ENCODE data around the gene RYR1.

DNA sequence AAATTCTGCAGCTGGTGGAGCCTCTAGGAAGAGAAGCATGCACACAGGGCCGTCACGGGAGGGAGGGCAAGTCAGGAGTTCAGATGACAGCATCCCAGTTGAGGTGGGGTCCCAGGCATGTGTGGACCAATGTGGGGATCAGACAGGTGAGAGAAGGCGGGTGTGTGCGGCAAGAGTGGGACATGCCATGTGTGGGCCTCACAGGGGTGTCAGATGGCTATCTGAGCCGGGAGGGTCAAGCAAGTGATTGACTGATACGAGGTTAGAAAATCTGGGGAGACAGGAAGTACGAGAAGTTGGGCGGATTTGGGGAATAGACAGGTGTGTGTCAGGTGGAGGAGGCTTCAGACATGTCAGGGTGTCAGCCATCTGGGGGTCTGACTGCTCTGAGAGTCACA, 16.3 kb upstream of the RYR1 start:
- TF ChIP-seq CTCF (IDR thresholded peaks at IDR 0.05; ENCODE audit: insufficient read depth, low read length) = no peak
- no peak for TF ChIP-seq GABPA (IDR thresholded peaks at IDR 0.05; ENCODE audit: low read depth)

Measured in HL-60 (cell line).